GM19397 (cell line): ENCODE measurements around the gene KIT.

ENCODE experiments used
- ATAC-seq: cut with Tn5 transposase; IDR thresholded peaks from one replicate; pipeline ENCODE4 v1.9.1; 2021; ENCODE audit warnings: mild to moderate bottlenecking, moderate library complexity; ENCODE audit not compliant: unreplicated experiment

Gene KIT

DNA sequence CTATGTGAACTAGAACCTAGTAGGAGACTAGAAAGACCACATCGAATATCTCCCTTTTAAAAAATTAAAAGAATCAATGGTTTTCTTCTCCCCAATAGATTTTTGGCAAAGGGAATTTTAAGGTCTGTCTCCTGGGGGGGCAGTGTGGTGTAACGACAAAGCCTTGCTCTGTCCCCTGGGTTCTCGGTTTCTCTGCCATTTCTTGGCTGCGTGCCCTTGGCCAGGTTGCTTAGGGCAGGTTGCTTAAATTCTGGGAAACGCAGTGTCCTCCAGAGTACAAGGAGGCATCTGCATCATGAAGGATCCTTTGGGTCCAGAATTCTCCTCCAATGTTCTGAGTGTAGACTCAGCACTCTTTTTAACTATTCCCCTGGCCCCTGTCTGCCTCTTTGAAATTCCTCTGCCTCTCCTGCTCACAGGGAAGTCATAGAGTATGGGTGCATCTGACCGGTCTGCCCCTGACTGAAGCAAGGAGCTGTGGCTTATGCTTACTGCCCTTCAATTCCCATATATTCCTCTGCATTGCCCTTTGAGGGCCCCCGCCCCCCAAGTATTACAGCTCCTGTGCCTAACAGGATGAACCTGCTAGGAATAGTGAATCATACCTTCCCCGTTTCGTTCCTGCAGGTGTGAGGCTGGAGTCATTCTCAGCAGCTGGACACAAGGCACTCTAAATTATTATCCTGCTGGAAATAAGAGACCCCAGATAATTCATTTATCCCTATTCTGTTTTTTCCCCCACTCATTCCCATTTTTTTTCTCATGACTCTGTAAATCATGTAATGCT, 2.2 kb downstream of the KIT start:
- ATAC-seq = no peak

DNA sequence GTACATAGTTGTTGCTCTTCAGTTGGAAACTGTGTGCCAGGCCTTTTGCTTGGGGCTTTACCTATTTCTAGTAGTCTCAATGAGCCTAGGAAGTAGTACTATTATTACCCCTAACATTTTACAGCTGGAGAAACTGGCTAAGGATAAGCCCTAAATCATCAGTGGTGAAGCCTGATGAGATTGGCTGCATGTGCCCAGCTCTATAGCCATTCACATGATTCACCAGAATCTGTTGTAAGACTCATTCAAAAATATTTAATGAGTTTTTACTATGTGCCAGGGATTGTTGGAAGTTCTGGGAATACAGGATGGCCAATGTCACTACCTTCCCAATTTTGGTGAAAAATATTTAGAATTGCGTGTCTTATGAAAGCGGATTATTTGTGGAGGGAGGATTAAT, 2.8 kb downstream of the KIT start:
- ATAC-seq = no peak

DNA sequence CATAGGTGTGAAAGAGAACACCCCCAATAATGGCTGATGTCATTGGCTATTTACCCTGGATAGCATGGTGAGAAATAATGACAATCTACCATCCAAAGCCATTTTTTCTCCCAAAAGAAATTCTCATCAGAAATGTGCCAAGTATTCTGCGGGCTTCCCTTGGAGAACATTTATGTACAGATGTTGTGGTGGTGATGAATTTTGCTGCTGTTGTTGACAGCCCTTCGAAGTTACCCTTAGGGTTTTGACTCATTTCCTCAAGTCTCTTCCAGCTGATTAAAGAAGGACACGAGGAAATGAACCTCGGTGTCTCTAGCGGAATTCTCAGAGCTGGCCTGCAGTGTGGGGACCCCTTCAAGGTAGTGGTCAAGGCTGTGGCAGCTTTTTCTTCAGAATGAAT, 3.4 kb downstream of the KIT start:
- no peak for ATAC-seq

- ATAC-seq = no peak
These were observed 3.9 kb downstream of the KIT start for GRCh38 chr4:54661686-54662085.

- ATAC-seq = no peak
These were observed 4.4 kb downstream of the KIT start for GRCh38 chr4:54662123-54662522.

DNA sequence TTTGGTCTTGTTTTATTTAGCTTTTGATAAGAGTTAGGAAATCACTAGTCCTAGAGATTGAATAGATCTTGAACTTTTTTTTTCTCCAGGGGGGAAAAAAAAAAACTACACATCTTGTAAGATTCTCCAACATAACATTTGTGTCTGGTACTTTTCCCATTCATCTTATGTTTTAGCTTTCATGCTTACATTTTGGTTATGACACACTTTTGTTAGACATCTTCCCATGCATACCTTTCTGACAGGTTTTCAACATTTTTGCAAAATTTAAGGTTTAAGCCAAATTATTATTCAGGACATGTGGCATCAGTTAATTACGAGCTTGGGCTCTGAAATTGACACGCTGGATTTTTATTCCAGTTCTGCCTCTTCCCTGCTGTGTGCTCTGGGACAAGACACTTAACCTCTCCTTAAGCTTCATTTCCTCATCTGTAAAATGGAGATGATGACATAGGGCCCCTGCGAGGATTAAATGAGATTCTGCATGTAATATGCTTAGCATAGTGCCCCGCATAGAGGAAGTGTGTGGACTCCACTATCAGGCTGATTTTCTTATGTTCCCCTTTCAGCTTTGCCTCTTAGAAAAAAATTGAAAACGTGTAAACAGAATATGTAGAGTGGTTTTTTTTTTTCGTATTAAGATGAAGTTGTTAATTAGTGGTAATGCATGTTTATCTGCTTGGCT, 5.3 kb downstream of the KIT start:
- ATAC-seq = no peak

GRCh38 chr4:54664400-54664799, 6.6 kb downstream of the KIT start:
- ATAC-seq = no peak

- ATAC-seq = no peak
These were observed 10.4 kb downstream of the KIT start for GRCh38 chr4:54668014-54668611.

GRCh38 chr4:54669831-54670230, 12.1 kb downstream of the KIT start:
- ATAC-seq = no peak

DNA sequence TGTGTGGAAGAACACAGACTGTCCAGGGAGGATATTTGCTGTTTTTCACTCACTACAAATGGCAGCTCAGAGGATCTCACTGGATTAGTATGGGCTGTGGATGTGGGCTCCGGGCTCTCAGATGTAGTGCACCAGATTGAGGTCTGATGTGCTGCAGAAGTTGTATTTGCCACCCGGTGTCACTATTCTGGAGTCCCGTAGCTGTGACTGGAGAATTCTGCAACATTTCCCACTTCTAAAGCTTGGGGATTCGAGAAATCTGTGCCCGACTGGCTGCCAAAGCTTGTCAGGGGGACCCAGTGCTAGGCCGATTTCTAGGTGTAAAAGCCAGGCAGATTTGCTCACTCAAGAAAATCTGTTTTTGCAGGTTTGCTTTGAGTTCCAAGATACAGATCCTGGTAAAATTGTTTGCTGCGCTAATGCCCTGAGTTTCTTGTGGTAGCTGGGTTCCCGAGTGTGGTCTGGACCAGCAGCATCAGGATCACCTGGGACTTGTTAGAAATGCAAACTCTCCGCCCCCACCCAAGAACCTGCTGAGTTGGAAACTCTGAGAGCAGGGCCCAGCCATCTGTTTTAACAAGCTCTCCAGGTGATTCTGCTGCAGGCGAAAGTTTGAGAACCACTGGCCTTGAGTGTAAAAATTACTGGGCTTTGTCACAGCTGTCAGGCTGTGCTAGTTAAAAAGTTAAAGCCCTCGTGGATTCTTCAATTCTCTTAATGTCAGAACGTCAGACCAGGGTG, 18.1 kb downstream of the KIT start:
- no peak for ATAC-seq

GRCh38 chr4:54676658-54677057, 18.9 kb downstream of the KIT start:
- ATAC-seq = no peak

GRCh38 chr4:54677416-54677815, 19.7 kb downstream of the KIT start:
- no peak for ATAC-seq

DNA sequence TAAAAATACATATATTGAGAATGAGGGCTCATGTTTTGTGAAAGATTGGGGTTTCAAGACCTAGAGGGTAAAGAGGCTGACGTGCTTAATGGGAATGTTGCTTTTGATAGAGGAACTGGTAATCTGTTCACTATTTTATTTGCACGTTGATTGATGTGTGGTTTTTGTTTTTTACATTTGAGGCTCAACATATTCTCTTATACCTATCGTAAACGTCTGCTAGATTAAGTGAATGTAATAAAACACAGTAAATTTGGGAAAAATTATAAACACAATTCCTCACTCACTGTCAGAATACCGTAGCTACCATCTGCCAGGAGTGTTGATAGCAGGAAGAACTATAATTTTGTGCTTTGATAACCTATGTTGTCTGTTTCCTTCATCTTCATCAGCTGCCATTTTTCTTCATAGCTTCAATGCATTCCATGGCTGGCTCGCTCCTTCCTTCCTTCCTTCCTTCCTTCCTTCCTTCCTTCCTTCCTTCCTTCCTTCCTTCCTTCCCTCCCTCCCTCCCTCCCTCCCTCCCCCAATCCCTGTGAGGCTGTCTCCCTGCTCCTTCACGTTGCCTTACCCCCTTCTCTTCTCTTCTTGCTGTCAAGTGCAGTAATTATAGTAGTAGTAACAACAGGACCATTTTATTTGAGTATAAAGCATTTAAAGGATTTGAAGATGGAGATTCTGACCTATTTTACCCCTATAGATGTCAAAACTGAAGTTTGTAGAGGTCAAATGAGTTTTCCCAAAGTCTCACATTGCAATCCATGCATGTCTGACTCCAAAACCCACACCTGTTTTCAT, 20.3 kb downstream of the KIT start:
- ATAC-seq = no peak

GRCh38 chr4:54678826-54679225, 21.1 kb downstream of the KIT start:
- no peak for ATAC-seq

DNA sequence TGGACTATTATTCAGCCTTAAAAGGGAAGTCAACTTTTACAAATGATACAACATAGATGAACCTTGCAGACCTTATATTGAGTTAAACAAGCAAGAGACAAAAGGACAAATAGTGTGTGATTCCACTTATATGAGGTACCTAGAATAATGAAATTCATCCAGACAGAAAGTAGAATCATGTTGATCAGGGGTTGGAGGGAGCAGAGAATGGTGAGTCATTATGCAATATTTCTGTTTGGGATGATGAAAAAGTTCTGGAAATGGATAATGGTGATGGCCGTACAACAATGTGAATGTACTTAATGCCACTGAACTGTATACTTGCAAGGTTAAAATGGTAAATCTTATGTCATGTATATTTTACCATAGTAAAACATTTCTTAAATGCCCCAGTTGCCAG, 22.1 kb downstream of the KIT start:
- no peak for ATAC-seq

DNA sequence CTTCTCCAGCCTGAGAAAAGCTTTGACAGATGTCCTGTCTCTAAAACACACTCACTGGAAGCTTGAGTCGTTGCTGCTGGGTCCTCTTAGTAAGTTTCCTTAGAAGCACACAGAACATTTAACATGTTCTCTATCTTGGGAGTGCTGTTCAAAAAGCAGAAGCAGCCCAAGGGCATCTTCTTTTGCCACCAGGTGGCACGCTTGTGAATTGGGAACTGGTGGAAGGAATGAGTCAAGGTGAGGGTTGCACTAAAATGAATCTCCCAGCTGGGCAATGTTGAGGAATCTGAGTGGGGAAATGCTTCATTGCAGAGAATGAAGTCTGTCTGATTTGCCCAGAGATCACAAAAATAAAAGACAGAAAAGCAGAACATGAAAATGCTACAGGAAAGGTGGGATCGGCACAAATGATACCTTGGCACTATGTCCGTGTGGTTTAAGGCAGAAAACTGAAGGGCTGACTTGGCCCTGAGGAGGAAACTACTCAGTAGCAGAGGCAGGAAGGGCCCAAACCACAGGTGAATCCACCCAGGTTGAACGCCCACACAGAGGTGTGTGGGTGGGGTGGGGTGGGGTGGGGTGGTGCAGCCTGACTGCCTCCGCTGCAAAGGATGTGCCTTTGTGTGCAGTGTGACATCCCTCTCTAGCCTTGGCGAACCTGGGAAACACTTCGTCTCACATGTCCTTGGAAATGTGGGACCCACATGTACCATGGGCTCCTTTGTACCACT, 26.0 kb downstream of the KIT start:
- ATAC-seq = peak; percentile 42

GRCh38 chr4:54685810-54686209, 28.1 kb downstream of the KIT start:
- no peak for ATAC-seq

GRCh38 chr4:54687887-54688841, 30.4 kb downstream of the KIT start:
- ATAC-seq = peak; percentile 61

DNA sequence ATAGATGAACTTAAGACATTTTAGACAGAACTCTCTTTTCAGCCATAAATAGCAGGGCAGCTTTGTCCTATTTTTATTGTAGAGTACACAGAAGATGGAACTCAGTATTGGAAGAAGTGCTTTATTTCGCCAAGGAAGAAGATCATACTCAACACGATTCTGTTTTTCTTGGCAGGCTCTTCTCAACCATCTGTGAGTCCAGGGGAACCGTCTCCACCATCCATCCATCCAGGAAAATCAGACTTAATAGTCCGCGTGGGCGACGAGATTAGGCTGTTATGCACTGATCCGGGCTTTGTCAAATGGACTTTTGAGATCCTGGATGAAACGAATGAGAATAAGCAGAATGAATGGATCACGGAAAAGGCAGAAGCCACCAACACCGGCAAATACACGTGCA, 37.6 kb downstream of the KIT start:
- no peak for ATAC-seq
